CD4-positive, alpha-beta memory T cell (primary cell): Measurements from ENCODE around the gene URAD. TPM values are rescaled to one million over a fixed set of nuclear protein-coding genes. Genes with fewer than 3 reads are reported as not detected.
"Not testable (repeated sequence)": the region's sequence is repeated elsewhere in the genome, so short reads cannot be mapped to it uniquely, and the experiment has no call there.

Experiments used
- CTCF ChIA-PET: fragments of 350-600 bp; sonication (Branson Sonifier 250); formaldehyde crosslinking; loops from one replicate; lab custom pipeline; 2021; ENCODE audit warnings: inconsistent platforms; ENCODE audit not compliant: partially characterized antibody; lab: Charles Lee
- POLR2A ChIA-PET: fragments of 350-600 bp; sonication (Branson Sonifier 250); formaldehyde crosslinking; loops from one replicate; lab custom pipeline; 2021; ENCODE audit not compliant: partially characterized antibody; lab: Charles Lee
- DNase-seq, 5 donors: peaks; one replicate each; pipeline versions ENCODE4 v3.0.0 to v3.0.0-alpha.2; 2020 to 2022; ENCODE audit warnings: mixed read lengths in 1 of 5
- H3K27ac ChIP-seq: one replicate; pipeline ENCODE4 v1.7.0; 2013; ENCODE audit warnings: low read depth, low read length
- H3K27me3 ChIP-seq: 2 replicates; pipeline ENCODE4 v1.7.0; 2013; ENCODE audit warnings: mild to moderate bottlenecking, low read length, moderate library complexity; ENCODE audit not compliant: insufficient read depth
- H3K36me3 ChIP-seq: 2 replicates; pipeline ENCODE4 v1.7.0; 2013; ENCODE audit warnings: mild to moderate bottlenecking, low read length, moderate library complexity; ENCODE audit not compliant: insufficient read depth
- H3K4me1 ChIP-seq: 2 replicates; pipeline ENCODE4 v1.7.0; 2013; ENCODE audit warnings: mild to moderate bottlenecking, low read length, moderate library complexity; ENCODE audit not compliant: insufficient read depth
- H3K4me3 ChIP-seq, 2 donors: one replicate each; pipeline ENCODE4 v1.7.0; 2013; ENCODE audit warnings: low read length in 2 of 2, mild to moderate bottlenecking in 1 of 2
- H3K9me3 ChIP-seq, 2 donors: one replicate each; pipeline ENCODE4 v1.7.0; 2013; ENCODE audit warnings: low read length in 2 of 2, control low read depth in 1 of 2; ENCODE audit not compliant: control insufficient read depth in 1 of 2
- H3K27ac Mint-ChIP-seq, 7 donors: one replicate each; pipeline ENCODE4 v1.8.0; 2020 to 2021; ENCODE audit warnings: mixed read lengths in 7 of 7, mild to moderate bottlenecking in 6 of 7, inconsistent platforms in 3 of 7, moderate library complexity in 3 of 7
- H3K27me3 Mint-ChIP-seq, 2 donors: one replicate each; pipeline ENCODE4 v1.8.0; 2020 to 2021; ENCODE audit warnings: mixed read lengths in 2 of 2
- H3K36me3 Mint-ChIP-seq, 2 donors: one replicate each; pipeline ENCODE4 v1.8.0; 2020 to 2021; ENCODE audit warnings: mixed read lengths in 2 of 2, inconsistent platforms in 1 of 2, mild to moderate bottlenecking in 1 of 2
- H3K4me1 Mint-ChIP-seq, 4 donors: one replicate each; pipeline ENCODE4 v1.8.0; 2020 to 2021; ENCODE audit warnings: mixed read lengths in 4 of 4, mild to moderate bottlenecking in 1 of 4
- H3K4me3 Mint-ChIP-seq, 8 donors: one replicate each; pipeline ENCODE4 v1.8.0; 2020 to 2021; ENCODE audit warnings: mixed read lengths in 8 of 8, mild to moderate bottlenecking in 7 of 8, moderate library complexity in 6 of 8, inconsistent platforms in 3 of 8
- H3K9me3 Mint-ChIP-seq, 8 donors: one replicate each; pipeline ENCODE4 v1.8.0; 2020 to 2021; ENCODE audit warnings: mixed read lengths in 8 of 8, mild to moderate bottlenecking in 5 of 8, inconsistent platforms in 3 of 8, moderate library complexity in 1 of 8
- intact Hi-C: fragments of 100-400 bp; cut with micrococcal nuclease; formaldehyde crosslinking; loops from one replicate; pipeline ENCODE4 v1.15.1; 2023
- polyA plus RNA-seq, 2 donors: library from polyadenylated mRNA; unstranded; fragments of 300-500 nt; fragmentation: Illumina TruSeq; gene quantifications; one replicate each; pipeline ENCODE4 v1.2.3, GENCODE V29; 2021
- total RNA-seq, 2 experiments: library from RNA; stranded (reverse); gene quantifications; one replicate each; pipeline ENCODE4 v1.2.3, GENCODE V29; 2021

Gene URAD
- total and polyA plus RNA-seq, 4 experiments from 2014 or later = not detected

- Histone ChIP-seq H3K4me3 (no peak overlapping the region), H3K4me1 (no peaks in the 10 kb centered on the region), H3K9me3 (no peaks in the 10 kb centered on the region), H3K27ac (no peak overlapping the region), H3K27me3 (no peaks in the 10 kb centered on the region), H3K36me3 (no peaks in the 10 kb centered on the region)
- Mint-ChIP-seq H3K4me3 (no peak overlapping the region), H3K27me3 (peaks cover 10 to 25% of the 10 kb centered on the region in 2 donors), H3K36me3 (no peaks in the 10 kb centered on the region), H3K9me3 (peaks cover 0 to 3% (median 0%) of the 10 kb centered on the region in 8 donors), H3K4me1 (no peaks in the 10 kb centered on the region), H3K27ac (no peak overlapping the region)
- intact Hi-C loops = no loop called here
- DNase-seq = no peak
- ChIA-PET CTCF (interaction anchor here (0.9 to 1.8 kb wide), 3 partner anchors 9 to 186 kb away, joined by 3 to 4 read pairs (median 3); no protein-coding TSS in a partner anchor), POLR2A (no interaction called here)
Observed at GRCh38 chr13:28012383-28012782, 23.9 kb upstream of the URAD start.

GRCh38 chr13:28010046-28010445 lies 21.6 kb upstream of the URAD start:
- Histone ChIP-seq H3K9me3 (no peaks in the 10 kb centered on the region), H3K36me3 (no peaks in the 10 kb centered on the region), H3K27ac (no peak overlapping the region), H3K27me3 (no peaks in the 10 kb centered on the region), H3K4me3 (no peak overlapping the region), H3K4me1 (no peaks in the 10 kb centered on the region)
- Mint-ChIP-seq H3K27ac (peak overlapping the region in 1 of 7 donors; percentile 87), H3K4me3 (no peak overlapping the region), H3K9me3 (peaks cover 0 to 3% (median 0%) of the 10 kb centered on the region in 8 donors), H3K36me3 (no peaks in the 10 kb centered on the region), H3K4me1 (no peaks in the 10 kb centered on the region), H3K27me3 (peaks cover 10 to 17% of the 10 kb centered on the region in 2 donors)
- POLR2A ChIA-PET = no interaction called here
- DNase-seq = no peak
- CTCF ChIA-PET = no interaction called here
- intact Hi-C loops = no loop called here

GRCh38 chr13:28005016-28005415 lies 16.5 kb upstream of the URAD start:
- H3K4me1 Mint-ChIP-seq, H3K4me1 ChIP-seq, POLR2A ChIA-PET, H3K27me3 Mint-ChIP-seq, H3K4me3 Mint-ChIP-seq, H3K27ac ChIP-seq, H3K9me3 Mint-ChIP-seq, H3K36me3 Mint-ChIP-seq, CTCF ChIA-PET, H3K36me3 ChIP-seq, H3K27ac Mint-ChIP-seq, H3K27me3 ChIP-seq, intact Hi-C loops, DNase-seq, H3K9me3 ChIP-seq, H3K4me3 ChIP-seq: not testable (repeated sequence)

- Histone ChIP-seq H3K27me3 (no peaks in the 10 kb centered on the region), H3K4me1 (no peaks in the 10 kb centered on the region), H3K9me3 (no peaks in the 10 kb centered on the region), H3K36me3 (no peaks in the 10 kb centered on the region), H3K27ac (no peak overlapping the region), H3K4me3 (no peak overlapping the region)
- H3K36me3 Mint-ChIP-seq = no peaks in the 10 kb centered on the region
- peaks cover 0 to 2% (median 0%) of the 10 kb centered on the region in 4 donors for H3K4me1 Mint-ChIP-seq
- H3K27me3 Mint-ChIP-seq = peaks cover 0 to 3% of the 10 kb centered on the region in 2 donors
- H3K4me3 Mint-ChIP-seq = no peak overlapping the region
- intact Hi-C loops = no loop called here
- H3K27ac Mint-ChIP-seq = no peak overlapping the region
- DNase-seq = no peak
- ChIA-PET CTCF (interaction anchor here (1.0 kb wide), 1 partner anchor 19 kb away, joined by 4 read pairs; no protein-coding TSS in a partner anchor), POLR2A (no interaction called here)
- H3K9me3 Mint-ChIP-seq = peaks cover 0 to 2% (median 0%) of the 10 kb centered on the region in 8 donors
Observed at GRCh38 chr13:28002886-28003698, 14.6 kb upstream of the URAD start.

GRCh38 chr13:28001837-28002473 lies 13.5 kb upstream of the URAD start:
- Histone ChIP-seq H3K27me3 (no peaks in the 10 kb centered on the region), H3K9me3 (no peaks in the 10 kb centered on the region), H3K36me3 (no peaks in the 10 kb centered on the region), H3K27ac (no peak overlapping the region), H3K4me1 (no peaks in the 10 kb centered on the region), H3K4me3 (no peak overlapping the region)
- H3K4me3 Mint-ChIP-seq = no peak overlapping the region
- no peaks in the 10 kb centered on the region for H3K36me3 Mint-ChIP-seq
- peaks cover 0 to 2% (median 0%) of the 10 kb centered on the region in 8 donors for H3K9me3 Mint-ChIP-seq
- ChIA-PET POLR2A (no interaction called here), CTCF (interaction anchor here (1.0 kb wide), 1 partner anchor 18 kb away, joined by 4 read pairs; no protein-coding TSS in a partner anchor)
- H3K27me3 Mint-ChIP-seq = peaks cover 0 to 3% of the 10 kb centered on the region in 2 donors
- no peak overlapping the region for H3K27ac Mint-ChIP-seq
- no peak for DNase-seq
- peaks cover 0 to 3% (median 0%) of the 10 kb centered on the region in 4 donors for H3K4me1 Mint-ChIP-seq
- intact Hi-C loops = no loop called here

- intact Hi-C loops = no loop called here
- no peak for DNase-seq
- Histone ChIP-seq H3K27ac (no peak overlapping the region), H3K9me3 (no peaks in the 10 kb centered on the region), H3K4me3 (no peak overlapping the region), H3K27me3 (no peaks in the 10 kb centered on the region), H3K4me1 (no peaks in the 10 kb centered on the region), H3K36me3 (no peaks in the 10 kb centered on the region)
- Mint-ChIP-seq H3K36me3 (no peaks in the 10 kb centered on the region), H3K27me3 (peaks cover 0 to 3% of the 10 kb centered on the region in 2 donors), H3K9me3 (peaks cover 0 to 2% (median 0%) of the 10 kb centered on the region in 8 donors), H3K27ac (no peak overlapping the region), H3K4me3 (no peak overlapping the region), H3K4me1 (peaks cover 0 to 3% (median 0%) of the 10 kb centered on the region in 4 donors)
- POLR2A ChIA-PET = no interaction called here
- CTCF ChIA-PET = no interaction called here
Observed at GRCh38 chr13:28001049-28001448, 12.6 kb upstream of the URAD start.

- Histone ChIP-seq H3K36me3 (no peaks in the 10 kb centered on the region), H3K27ac (no peak overlapping the region), H3K9me3 (no peaks in the 10 kb centered on the region), H3K4me1 (no peaks in the 10 kb centered on the region), H3K4me3 (no peak overlapping the region), H3K27me3 (no peaks in the 10 kb centered on the region)
- ChIA-PET CTCF (no interaction called here), POLR2A (no interaction called here)
- H3K9me3 Mint-ChIP-seq = peaks cover 0 to 2% (median 0%) of the 10 kb centered on the region in 8 donors
- H3K4me3 Mint-ChIP-seq = no peak overlapping the region
- intact Hi-C loops = no loop called here
- peaks cover 0 to 3% of the 10 kb centered on the region in 2 donors for H3K27me3 Mint-ChIP-seq
- no peak overlapping the region for H3K27ac Mint-ChIP-seq
- peaks cover 0 to 3% (median 0%) of the 10 kb centered on the region in 4 donors for H3K4me1 Mint-ChIP-seq
- no peak for DNase-seq
- H3K36me3 Mint-ChIP-seq = no peaks in the 10 kb centered on the region
Observed at GRCh38 chr13:28000567-28000966, 12.1 kb upstream of the URAD start.
